ENCODE measurements around the gene PARP3.
"Not testable (repeated sequence)": the region's sequence is repeated elsewhere in the genome, so short reads cannot be mapped to it uniquely, and the experiment has no call there.

Gene PARP3

GRCh38 chr3:51992017-51992682, 50.0 kb downstream of the PARP3 start:
- Histone ChIP-seq H3K36me3 (ENCODE audit: control insufficient read depth, insufficient read depth, low read length) (peaks cover 42% of the 10 kb centered on the region), H3K27me3 (ENCODE audit: control insufficient read depth, insufficient read depth, low read length) (no peaks in the 10 kb centered on the region), H3K4me1 (ENCODE audit: control insufficient read depth, insufficient read depth, low read length) (peaks cover 12% of the 10 kb centered on the region), H3K4me3 (ENCODE audit: low read depth, low read length) (no peak overlapping the region), H3K27ac (ENCODE audit: low read depth, low read length) (peak overlapping the region; percentile 62; the same call in 1 of the 2 replicates), H3K9me3 (ENCODE audit: control insufficient read depth, insufficient read depth, low read depth, low read length) (no peaks in the 10 kb centered on the region), H3K9ac (ENCODE audit: low read length) (no peak overlapping the region)

GRCh38 chr3:51993657-51994056, 51.5 kb downstream of the PARP3 start:
- not testable (repeated sequence) for H3K9me3 ChIP-seq (ENCODE audit: control insufficient read depth, insufficient read depth, low read depth, low read length); H3K27ac ChIP-seq (ENCODE audit: low read depth, low read length); H3K27me3 ChIP-seq (ENCODE audit: control insufficient read depth, insufficient read depth, low read length); H3K4me3 ChIP-seq (ENCODE audit: low read depth, low read length); H3K9ac ChIP-seq (ENCODE audit: low read length)
- Histone ChIP-seq H3K36me3 (ENCODE audit: control insufficient read depth, insufficient read depth, low read length) (peaks cover 42% of the 10 kb centered on the region), H3K4me1 (ENCODE audit: control insufficient read depth, insufficient read depth, low read length) (peaks cover 15% of the 10 kb centered on the region)

- Histone ChIP-seq H3K27me3 (ENCODE audit: control insufficient read depth, insufficient read depth, low read length) (no peaks in the 10 kb centered on the region), H3K27ac (ENCODE audit: low read depth, low read length) (peak overlapping the region; percentile 99; the same call in 1 of the 2 replicates), H3K4me1 (ENCODE audit: control insufficient read depth, insufficient read depth, low read length) (peaks cover 15% of the 10 kb centered on the region), H3K4me3 (ENCODE audit: low read depth, low read length) (peak overlapping the region; percentile 98), H3K36me3 (ENCODE audit: control insufficient read depth, insufficient read depth, low read length) (peaks cover 42% of the 10 kb centered on the region), H3K9me3 (ENCODE audit: control insufficient read depth, insufficient read depth, low read depth, low read length) (no peaks in the 10 kb centered on the region), H3K9ac (ENCODE audit: low read length) (peak overlapping the region; percentile 99)
Observed at GRCh38 chr3:51994530-51994929, 52.4 kb downstream of the PARP3 start.

- H3K27me3 ChIP-seq (ENCODE audit: control insufficient read depth, insufficient read depth, low read length): no peaks in the 10 kb centered on the region
- H3K4me3 ChIP-seq (ENCODE audit: low read depth, low read length): peak within 1 kb of the TSS; percentile 98
- peaks cover 42% of the 10 kb centered on the region for H3K36me3 ChIP-seq (ENCODE audit: control insufficient read depth, insufficient read depth, low read length)
- no peaks in the 10 kb centered on the region for H3K9me3 ChIP-seq (ENCODE audit: control insufficient read depth, insufficient read depth, low read depth, low read length)
- H3K27ac ChIP-seq (ENCODE audit: low read depth, low read length): peak within 1 kb of the TSS; percentile 99
- H3K9ac ChIP-seq (ENCODE audit: low read length): peak within 1 kb of the TSS; percentile 99
- H3K4me1 ChIP-seq (ENCODE audit: control insufficient read depth, insufficient read depth, low read length): peaks cover 15% of the 10 kb centered on the region
Observed at GRCh38 chr3:51995346-51996163, 53.4 kb downstream of the PARP3 start, which contains the start of gene RPL29. RPL29 (minus strand) TSS chr3:51995895; CDS start chr3:51995461, 434 bp downstream.

GRCh38 chr3:51997172-51997571, 55.0 kb downstream of the PARP3 start:
- Histone ChIP-seq H3K27me3 (ENCODE audit: control insufficient read depth, insufficient read depth, low read length) (no peaks in the 10 kb centered on the region), H3K36me3 (ENCODE audit: control insufficient read depth, insufficient read depth, low read length) (peaks cover 32% of the 10 kb centered on the region), H3K9ac (ENCODE audit: low read length) (no peak overlapping the region), H3K4me3 (ENCODE audit: low read depth, low read length) (no peak overlapping the region), H3K9me3 (ENCODE audit: control insufficient read depth, insufficient read depth, low read depth, low read length) (no peaks in the 10 kb centered on the region), H3K4me1 (ENCODE audit: control insufficient read depth, insufficient read depth, low read length) (peaks cover 15% of the 10 kb centered on the region), H3K27ac (ENCODE audit: low read depth, low read length) (no peak overlapping the region)

GRCh38 chr3:51997935-51998596, 55.9 kb downstream of the PARP3 start:
- Histone ChIP-seq H3K27ac (ENCODE audit: low read depth, low read length) (no peak overlapping the region), H3K27me3 (ENCODE audit: control insufficient read depth, insufficient read depth, low read length) (no peaks in the 10 kb centered on the region), H3K36me3 (ENCODE audit: control insufficient read depth, insufficient read depth, low read length) (peaks cover 24% of the 10 kb centered on the region), H3K9me3 (ENCODE audit: control insufficient read depth, insufficient read depth, low read depth, low read length) (no peaks in the 10 kb centered on the region), H3K4me3 (ENCODE audit: low read depth, low read length) (peak overlapping the region; percentile 10; the same call in 1 of the 2 replicates), H3K4me1 (ENCODE audit: control insufficient read depth, insufficient read depth, low read length) (peaks cover 15% of the 10 kb centered on the region), H3K9ac (ENCODE audit: low read length) (no peak overlapping the region)
